ENCODE measurements around the gene RFT1.

Gene RFT1

DNA sequence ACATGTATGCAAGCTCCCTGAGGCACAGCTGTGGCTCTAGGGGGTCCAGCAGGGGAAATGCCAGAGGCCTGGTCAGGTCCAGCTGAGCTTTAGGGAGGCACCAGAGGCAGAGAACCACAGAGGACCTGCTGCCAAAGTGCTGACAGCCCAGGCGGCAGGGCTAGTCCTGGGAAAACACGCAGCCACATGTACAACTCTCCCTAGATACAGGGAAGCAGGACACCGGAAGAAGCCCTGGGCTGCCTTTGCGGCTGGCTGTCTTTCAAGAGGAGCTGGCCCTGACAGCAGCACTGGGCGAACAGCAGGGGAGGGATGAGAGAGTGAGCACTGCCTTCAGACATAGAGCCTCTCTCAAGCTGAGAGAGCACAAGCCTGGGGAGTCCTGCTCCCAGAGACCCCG, 40.7 kb downstream of the RFT1 start:
- Histone ChIP-seq H3K4me1 (ENCODE audit: insufficient read depth, low read length) (no peaks in the 10 kb centered on the region), H3K27me3 (ENCODE audit: insufficient read depth, low read length) (no peaks in the 10 kb centered on the region), H3K27ac (ENCODE audit: low read length) (no peak overlapping the region), H3K9ac (ENCODE audit: low read depth, low read length) (no peak overlapping the region), H3K9me3 (ENCODE audit: insufficient read depth, low read depth, low read length) (no peaks in the 10 kb centered on the region), H3K36me3 (ENCODE audit: insufficient read depth, low read depth, low read length) (peaks cover 26% of the 10 kb centered on the region), H3K4me3 (ENCODE audit: low read length) (no peak overlapping the region)

DNA sequence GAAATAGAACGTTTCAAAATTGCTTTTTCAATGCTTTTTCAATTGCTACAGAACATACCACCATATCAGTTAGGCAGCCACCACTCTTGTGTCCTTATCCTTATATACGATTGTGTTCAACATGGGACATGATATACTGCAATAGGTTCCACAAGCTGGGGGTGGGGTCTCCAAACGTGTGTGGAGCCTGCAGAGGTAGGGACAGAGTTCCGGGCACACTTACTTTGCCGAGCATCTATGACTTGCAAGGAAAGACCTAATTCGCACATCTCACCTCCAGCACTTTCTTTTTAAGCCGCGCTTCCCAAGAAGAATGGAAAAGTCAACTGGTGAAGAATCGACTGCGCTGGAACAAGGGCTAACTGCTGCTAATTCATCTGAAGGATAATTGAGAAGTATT, 44.8 kb downstream of the RFT1 start:
- Histone ChIP-seq H3K27me3 (ENCODE audit: insufficient read depth, low read length) (no peaks in the 10 kb centered on the region), H3K27ac (ENCODE audit: low read length) (no peak overlapping the region), H3K4me3 (ENCODE audit: low read length) (no peak overlapping the region), H3K36me3 (ENCODE audit: insufficient read depth, low read depth, low read length) (peaks cover 4% of the 10 kb centered on the region; the same call in 1 of the 2 replicates), H3K9ac (ENCODE audit: low read depth, low read length) (no peak overlapping the region), H3K9me3 (ENCODE audit: insufficient read depth, low read depth, low read length) (no peaks in the 10 kb centered on the region), H3K4me1 (ENCODE audit: insufficient read depth, low read length) (no peaks in the 10 kb centered on the region)

DNA sequence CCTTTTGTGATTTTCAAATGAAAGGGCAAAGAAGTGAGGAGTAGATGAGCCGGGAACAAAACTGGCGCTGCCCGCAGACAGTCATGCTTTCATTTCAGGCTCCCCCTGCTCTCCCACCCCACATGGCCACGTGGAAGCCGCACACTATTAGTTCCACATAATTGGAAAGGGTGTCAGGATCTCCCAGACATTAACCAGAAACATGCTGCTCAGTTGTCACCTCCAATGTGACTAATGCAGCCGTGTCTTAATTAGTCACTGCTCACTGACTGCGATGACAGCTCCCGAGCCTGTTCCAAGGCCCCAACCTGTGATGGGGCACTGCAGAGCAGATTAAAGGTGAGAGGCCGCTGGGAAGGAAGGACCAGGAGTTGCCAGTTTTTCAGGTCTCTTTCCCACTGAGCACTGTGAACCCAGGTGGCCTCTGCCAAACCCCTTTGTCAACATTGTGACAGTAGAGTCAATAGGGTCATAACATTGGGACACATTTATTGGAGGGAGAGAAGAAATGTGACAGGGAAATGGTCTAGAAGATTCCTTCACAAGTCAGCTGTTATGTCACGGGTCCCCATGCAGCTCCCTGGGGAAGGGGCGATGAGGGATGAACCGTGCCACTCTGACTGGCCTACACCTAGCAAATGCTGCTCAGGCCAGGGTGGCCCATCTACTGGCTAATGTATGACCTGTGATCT, 45.8 kb downstream of the RFT1 start:
- H3K27ac ChIP-seq (ENCODE audit: low read length) = no peak overlapping the region

DNA sequence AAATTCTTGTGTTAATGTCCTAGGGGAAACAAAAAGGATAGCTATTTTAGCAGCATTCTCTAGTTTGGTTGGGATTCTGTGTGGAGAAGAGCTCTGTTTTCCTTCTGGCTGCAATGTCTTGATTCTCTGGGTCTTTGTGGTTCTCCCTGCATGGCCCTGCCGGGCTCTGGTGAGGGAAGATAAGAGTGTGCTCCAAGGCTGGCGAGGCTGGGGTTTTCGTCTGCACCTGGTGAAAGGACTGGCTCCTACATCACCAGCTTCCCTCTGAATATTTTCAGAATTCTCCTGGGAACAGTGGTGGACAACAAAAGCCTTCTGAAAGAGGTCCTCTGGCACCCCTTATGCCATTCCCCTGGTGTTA, 46.3 kb downstream of the RFT1 start:
- Histone ChIP-seq H3K27ac (ENCODE audit: low read length) (no peak overlapping the region), H3K9ac (ENCODE audit: low read depth, low read length) (no peak overlapping the region), H3K36me3 (ENCODE audit: insufficient read depth, low read depth, low read length) (no peaks in the 10 kb centered on the region), H3K4me1 (ENCODE audit: insufficient read depth, low read length) (no peaks in the 10 kb centered on the region), H3K4me3 (ENCODE audit: low read length) (no peak overlapping the region), H3K9me3 (ENCODE audit: insufficient read depth, low read depth, low read length) (no peaks in the 10 kb centered on the region), H3K27me3 (ENCODE audit: insufficient read depth, low read length) (no peaks in the 10 kb centered on the region)

More for the DNA sequence above, 45.8 kb downstream of the RFT1 start:
- Histone ChIP-seq H3K27me3 (ENCODE audit: insufficient read depth, low read length) (no peaks in the 10 kb centered on the region), H3K36me3 (ENCODE audit: insufficient read depth, low read depth, low read length) (no peaks in the 10 kb centered on the region), H3K9ac (ENCODE audit: low read depth, low read length) (no peak overlapping the region), H3K4me3 (ENCODE audit: low read length) (no peak overlapping the region), H3K4me1 (ENCODE audit: insufficient read depth, low read length) (no peaks in the 10 kb centered on the region), H3K9me3 (ENCODE audit: insufficient read depth, low read depth, low read length) (no peaks in the 10 kb centered on the region)

DNA sequence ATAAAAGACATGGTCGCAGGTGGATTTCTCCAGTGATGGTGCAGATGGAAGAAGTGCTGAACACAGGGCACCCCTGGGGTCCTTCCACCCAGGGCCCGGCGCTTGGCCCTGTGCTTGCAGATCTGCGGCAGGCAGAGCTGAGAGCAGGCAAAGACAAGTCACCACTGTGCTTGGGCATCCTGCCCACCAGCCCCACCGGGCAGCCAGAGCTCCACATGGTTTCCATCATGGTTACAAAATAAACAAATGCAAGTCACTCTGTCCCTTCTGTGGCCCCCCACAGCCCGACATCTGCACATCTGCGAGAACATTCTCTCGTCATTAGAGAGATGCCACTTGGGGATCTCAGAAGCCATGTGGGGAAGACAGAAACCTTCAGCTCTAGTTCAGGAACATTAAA, 46.7 kb downstream of the RFT1 start:
- no peak overlapping the region for H3K4me3 ChIP-seq (ENCODE audit: low read length)
- H3K27ac ChIP-seq (ENCODE audit: low read length) = no peak overlapping the region
- H3K9ac ChIP-seq (ENCODE audit: low read depth, low read length) = no peak overlapping the region
- H3K36me3 ChIP-seq (ENCODE audit: insufficient read depth, low read depth, low read length) = no peaks in the 10 kb centered on the region
- no peaks in the 10 kb centered on the region for H3K4me1 ChIP-seq (ENCODE audit: insufficient read depth, low read length)
- no peaks in the 10 kb centered on the region for H3K9me3 ChIP-seq (ENCODE audit: insufficient read depth, low read depth, low read length)
- H3K27me3 ChIP-seq (ENCODE audit: insufficient read depth, low read length) = no peaks in the 10 kb centered on the region

DNA sequence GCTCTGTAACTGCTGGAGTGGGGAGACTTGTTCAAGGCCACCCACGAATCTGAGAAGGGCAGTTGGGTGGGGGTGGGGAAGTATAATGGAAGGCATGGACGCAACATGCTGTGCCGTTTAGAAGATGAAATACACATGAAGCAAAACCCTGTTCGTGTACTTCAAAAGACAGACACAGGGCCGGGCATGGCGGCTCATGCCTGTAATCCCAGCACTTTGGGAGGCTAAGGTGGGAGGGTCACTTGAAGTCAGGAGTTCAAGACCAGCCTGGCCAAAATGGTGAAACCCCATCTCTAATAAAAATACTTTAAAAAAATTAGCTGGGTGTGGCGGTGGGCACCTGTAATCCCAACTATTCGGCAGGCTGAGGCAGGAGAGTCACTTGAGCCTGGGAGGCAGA, 47.5 kb downstream of the RFT1 start:
- H3K27ac ChIP-seq (ENCODE audit: low read length) = no peak overlapping the region
- H3K27me3 ChIP-seq (ENCODE audit: insufficient read depth, low read length) = no peaks in the 10 kb centered on the region
- H3K4me1 ChIP-seq (ENCODE audit: insufficient read depth, low read length) = no peaks in the 10 kb centered on the region
- no peak overlapping the region for H3K4me3 ChIP-seq (ENCODE audit: low read length)
- no peaks in the 10 kb centered on the region for H3K36me3 ChIP-seq (ENCODE audit: insufficient read depth, low read depth, low read length)
- H3K9me3 ChIP-seq (ENCODE audit: insufficient read depth, low read depth, low read length) = no peaks in the 10 kb centered on the region
- H3K9ac ChIP-seq (ENCODE audit: low read depth, low read length) = no peak overlapping the region

DNA sequence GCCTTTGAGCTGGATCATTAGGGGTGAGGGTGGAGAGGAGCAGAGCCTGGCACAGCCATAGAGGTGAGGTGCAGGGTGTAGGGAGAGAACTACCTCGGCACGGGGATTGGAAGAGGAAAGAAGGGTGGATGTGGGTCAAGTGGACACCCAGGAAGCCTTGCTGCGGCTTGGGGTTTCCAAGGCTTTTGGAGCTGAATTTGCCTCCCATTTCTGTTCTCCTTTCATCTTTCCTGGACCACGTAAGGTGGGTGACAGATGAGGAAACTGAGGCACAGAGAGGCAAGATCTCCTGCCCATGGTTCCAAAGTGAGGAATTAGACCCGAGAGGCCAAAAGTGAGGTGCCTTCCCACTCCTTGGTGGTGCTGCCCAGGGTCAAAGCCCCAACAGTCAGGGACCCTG, 48.9 kb downstream of the RFT1 start:
- Histone ChIP-seq H3K4me1 (ENCODE audit: insufficient read depth, low read length) (no peaks in the 10 kb centered on the region), H3K36me3 (ENCODE audit: insufficient read depth, low read depth, low read length) (no peaks in the 10 kb centered on the region), H3K4me3 (ENCODE audit: low read length) (no peak overlapping the region), H3K27me3 (ENCODE audit: insufficient read depth, low read length) (no peaks in the 10 kb centered on the region), H3K9ac (ENCODE audit: low read depth, low read length) (no peak overlapping the region), H3K9me3 (ENCODE audit: insufficient read depth, low read depth, low read length) (no peaks in the 10 kb centered on the region), H3K27ac (ENCODE audit: low read length) (no peak overlapping the region)

DNA sequence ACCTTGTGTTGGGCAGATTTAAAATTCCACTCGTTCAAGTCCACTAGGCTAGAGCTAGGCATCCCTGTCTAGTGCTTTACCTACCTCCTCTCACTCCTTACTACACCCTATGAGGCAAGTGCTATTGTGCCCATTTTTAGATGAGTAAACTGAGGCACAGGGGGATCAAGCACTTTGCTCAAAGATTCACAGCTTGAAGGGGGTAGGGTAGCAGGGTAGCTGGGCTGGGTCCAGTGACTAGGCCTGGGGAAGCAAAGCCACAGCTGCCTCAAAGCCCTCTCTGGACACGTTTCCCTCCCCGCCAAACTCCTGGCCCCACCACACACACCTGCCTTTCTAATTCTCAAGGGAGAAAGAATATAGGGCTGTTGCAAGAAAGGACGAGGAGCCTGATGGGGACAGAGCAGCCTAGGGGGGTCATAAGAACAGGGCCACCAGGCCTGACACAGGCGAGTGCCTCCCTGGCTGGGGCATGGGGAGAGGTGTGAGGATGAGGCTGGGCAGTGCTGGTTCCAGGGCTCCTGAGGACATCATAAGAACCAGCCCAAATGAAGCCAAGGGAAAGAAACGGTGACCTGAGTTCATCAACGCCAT, 49.5 kb downstream of the RFT1 start:
- H3K27ac ChIP-seq (ENCODE audit: low read length) = no peak overlapping the region

DNA sequence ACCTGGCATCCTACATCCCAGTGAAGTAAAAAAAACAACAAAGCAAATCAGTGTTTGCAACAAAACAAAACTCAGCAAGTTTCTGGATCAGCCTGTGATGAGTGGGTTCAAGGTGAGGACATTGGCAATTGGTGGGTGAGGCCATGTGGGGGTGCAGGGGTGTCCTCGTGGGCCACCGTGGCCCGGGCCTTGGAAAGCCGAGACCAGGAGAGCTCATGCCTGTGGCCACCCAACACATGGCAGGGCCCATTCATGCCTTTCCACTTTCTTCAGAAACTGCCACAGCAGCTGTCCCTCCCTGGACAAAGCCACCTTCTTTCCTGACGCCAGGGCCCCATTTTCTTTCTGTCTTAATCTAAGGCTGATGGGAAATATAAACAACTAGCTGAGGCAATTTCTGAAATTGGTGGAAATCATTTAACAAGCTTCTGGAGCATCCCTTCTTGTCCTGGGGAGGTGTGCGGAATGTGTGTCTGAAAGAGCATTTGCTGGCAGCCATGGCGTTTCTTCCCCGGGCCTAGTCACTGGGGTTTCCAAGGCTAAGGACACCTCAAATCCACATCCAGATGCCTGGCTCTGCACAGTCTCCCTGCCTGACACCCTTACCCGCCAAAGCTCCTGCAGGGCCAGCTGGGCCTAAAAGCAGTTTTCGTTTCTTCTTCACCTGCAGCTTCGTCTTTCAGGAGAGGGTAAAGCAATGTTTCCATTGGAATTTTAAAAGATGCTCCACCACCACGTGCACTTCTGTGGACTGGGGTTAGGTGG, 50.3 kb downstream of the RFT1 start:
- no peaks in the 10 kb centered on the region for H3K9me3 ChIP-seq (ENCODE audit: insufficient read depth, low read depth, low read length)
- no peaks in the 10 kb centered on the region for H3K4me1 ChIP-seq (ENCODE audit: insufficient read depth, low read length)
- no peaks in the 10 kb centered on the region for H3K36me3 ChIP-seq (ENCODE audit: insufficient read depth, low read depth, low read length)
- no peaks in the 10 kb centered on the region for H3K27me3 ChIP-seq (ENCODE audit: insufficient read depth, low read length)
- H3K9ac ChIP-seq (ENCODE audit: low read depth, low read length) = no peak overlapping the region
- no peak overlapping the region for H3K27ac ChIP-seq (ENCODE audit: low read length)
- H3K4me3 ChIP-seq (ENCODE audit: low read length) = no peak overlapping the region

More for the DNA sequence above, 49.5 kb downstream of the RFT1 start:
- Histone ChIP-seq H3K27me3 (ENCODE audit: insufficient read depth, low read length) (no peaks in the 10 kb centered on the region), H3K36me3 (ENCODE audit: insufficient read depth, low read depth, low read length) (no peaks in the 10 kb centered on the region), H3K4me1 (ENCODE audit: insufficient read depth, low read length) (no peaks in the 10 kb centered on the region), H3K9me3 (ENCODE audit: insufficient read depth, low read depth, low read length) (no peaks in the 10 kb centered on the region), H3K4me3 (ENCODE audit: low read length) (no peak overlapping the region), H3K9ac (ENCODE audit: low read depth, low read length) (no peak overlapping the region)

DNA sequence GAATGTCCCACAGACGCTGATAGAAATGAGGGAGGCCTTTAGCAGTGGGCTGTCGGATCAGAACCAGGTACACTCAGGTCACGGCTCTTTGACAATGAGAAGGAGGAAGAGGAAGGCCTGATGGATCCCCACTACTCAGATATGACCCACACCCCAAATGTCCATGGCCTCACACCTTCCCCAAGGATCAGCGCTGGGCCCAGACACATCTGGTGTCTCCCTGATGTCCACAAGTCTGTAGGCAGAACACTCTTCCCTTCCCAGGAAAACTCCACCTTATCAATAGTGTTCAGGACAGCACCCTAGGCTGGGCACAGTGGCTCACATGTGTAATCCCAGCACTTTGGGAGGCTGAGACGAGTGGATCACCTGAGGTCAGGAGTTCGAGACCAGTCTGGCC, 51.1 kb downstream of the RFT1 start:
- Histone ChIP-seq H3K27ac (ENCODE audit: low read length) (no peak overlapping the region), H3K9me3 (ENCODE audit: insufficient read depth, low read depth, low read length) (no peaks in the 10 kb centered on the region), H3K4me3 (ENCODE audit: low read length) (no peak overlapping the region), H3K36me3 (ENCODE audit: insufficient read depth, low read depth, low read length) (no peaks in the 10 kb centered on the region), H3K9ac (ENCODE audit: low read depth, low read length) (no peak overlapping the region), H3K4me1 (ENCODE audit: insufficient read depth, low read length) (no peaks in the 10 kb centered on the region), H3K27me3 (ENCODE audit: insufficient read depth, low read length) (no peaks in the 10 kb centered on the region)

DNA sequence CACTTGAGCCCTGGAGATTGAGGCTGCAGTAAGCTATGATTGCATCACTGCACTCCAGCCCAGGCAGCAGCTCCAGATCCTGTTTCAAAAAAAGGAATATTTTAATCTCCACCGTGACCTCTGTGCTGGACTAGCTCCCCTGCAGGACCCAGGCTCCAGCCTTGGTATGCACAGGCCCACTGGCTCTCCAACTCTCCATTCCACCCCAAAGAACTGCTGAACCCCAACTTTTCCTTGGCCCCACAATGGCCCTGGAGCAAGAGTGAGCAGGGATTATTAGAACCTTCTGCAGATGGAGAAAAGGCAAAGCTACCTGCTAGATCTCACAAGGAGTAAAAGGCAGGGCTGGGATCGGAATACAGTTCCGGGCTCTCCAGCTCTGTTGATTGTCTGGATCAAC, 51.6 kb downstream of the RFT1 start:
- no peak overlapping the region for H3K4me3 ChIP-seq (ENCODE audit: low read length)
- no peak overlapping the region for H3K9ac ChIP-seq (ENCODE audit: low read depth, low read length)
- H3K4me1 ChIP-seq (ENCODE audit: insufficient read depth, low read length) = no peaks in the 10 kb centered on the region
- no peaks in the 10 kb centered on the region for H3K36me3 ChIP-seq (ENCODE audit: insufficient read depth, low read depth, low read length)
- H3K27me3 ChIP-seq (ENCODE audit: insufficient read depth, low read length) = no peaks in the 10 kb centered on the region
- H3K9me3 ChIP-seq (ENCODE audit: insufficient read depth, low read depth, low read length) = no peaks in the 10 kb centered on the region
- H3K27ac ChIP-seq (ENCODE audit: low read length) = no peak overlapping the region
